ENCODE results near the gene BAIAP3.

The BAIAP3 gene

DNA sequence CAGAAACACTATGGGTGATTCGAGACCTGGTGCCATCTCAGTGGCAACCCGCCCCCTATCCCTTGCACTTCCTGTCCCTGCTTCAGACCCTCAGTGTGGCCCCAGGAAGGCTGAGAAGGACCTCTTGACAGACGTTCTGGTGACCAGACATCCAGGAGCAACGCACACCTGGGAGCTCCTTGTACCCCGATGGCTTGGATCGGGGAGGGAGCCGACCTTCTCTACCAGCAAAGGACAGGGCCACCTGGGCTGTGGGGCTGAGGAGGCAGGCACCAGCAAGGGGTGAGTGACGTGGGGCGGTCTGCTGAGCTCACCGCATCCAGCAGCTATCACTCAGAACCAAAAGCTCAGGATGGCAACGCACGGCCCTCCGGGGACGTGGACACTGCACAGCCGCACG lies 53.9 kb downstream of the BAIAP3 start:
- H3K27ac ChIP-seq (replicated peaks), result no peak overlapping the region
- H3K27me3 ChIP-seq (ENCODE audit: insufficient read depth, poor library complexity, severe bottlenecking), result no peaks in the 10 kb centered on the region
- H3K4me3 ChIP-seq (replicated peaks; ENCODE audit: insufficient read depth, low read length), result no peak overlapping the region
- TF ChIP-seq GABPA (IDR thresholded peaks at IDR 0.05; ENCODE audit: low read depth), result no peak
- TF ChIP-seq, protein P1, sequence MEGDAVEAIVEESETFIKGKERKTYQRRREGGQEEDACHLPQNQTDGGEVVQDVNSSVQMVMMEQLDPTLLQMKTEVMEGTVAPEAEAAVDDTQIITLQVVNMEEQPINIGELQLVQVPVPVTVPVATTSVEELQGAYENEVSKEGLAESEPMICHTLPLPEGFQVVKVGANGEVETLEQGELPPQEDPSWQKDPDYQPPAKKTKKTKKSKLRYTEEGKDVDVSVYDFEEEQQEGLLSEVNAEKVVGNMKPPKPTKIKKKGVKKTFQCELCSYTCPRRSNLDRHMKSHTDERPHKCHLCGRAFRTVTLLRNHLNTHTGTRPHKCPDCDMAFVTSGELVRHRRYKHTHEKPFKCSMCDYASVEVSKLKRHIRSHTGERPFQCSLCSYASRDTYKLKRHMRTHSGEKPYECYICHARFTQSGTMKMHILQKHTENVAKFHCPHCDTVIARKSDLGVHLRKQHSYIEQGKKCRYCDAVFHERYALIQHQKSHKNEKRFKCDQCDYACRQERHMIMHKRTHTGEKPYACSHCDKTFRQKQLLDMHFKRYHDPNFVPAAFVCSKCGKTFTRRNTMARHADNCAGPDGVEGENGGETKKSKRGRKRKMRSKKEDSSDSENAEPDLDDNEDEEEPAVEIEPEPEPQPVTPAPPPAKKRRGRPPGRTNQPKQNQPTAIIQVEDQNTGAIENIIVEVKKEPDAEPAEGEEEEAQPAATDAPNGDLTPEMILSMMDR (IDR thresholded peaks at IDR 0.05; ENCODE audit: insufficient read depth, low read length), result no peak
- TF ChIP-seq, protein P2, sequence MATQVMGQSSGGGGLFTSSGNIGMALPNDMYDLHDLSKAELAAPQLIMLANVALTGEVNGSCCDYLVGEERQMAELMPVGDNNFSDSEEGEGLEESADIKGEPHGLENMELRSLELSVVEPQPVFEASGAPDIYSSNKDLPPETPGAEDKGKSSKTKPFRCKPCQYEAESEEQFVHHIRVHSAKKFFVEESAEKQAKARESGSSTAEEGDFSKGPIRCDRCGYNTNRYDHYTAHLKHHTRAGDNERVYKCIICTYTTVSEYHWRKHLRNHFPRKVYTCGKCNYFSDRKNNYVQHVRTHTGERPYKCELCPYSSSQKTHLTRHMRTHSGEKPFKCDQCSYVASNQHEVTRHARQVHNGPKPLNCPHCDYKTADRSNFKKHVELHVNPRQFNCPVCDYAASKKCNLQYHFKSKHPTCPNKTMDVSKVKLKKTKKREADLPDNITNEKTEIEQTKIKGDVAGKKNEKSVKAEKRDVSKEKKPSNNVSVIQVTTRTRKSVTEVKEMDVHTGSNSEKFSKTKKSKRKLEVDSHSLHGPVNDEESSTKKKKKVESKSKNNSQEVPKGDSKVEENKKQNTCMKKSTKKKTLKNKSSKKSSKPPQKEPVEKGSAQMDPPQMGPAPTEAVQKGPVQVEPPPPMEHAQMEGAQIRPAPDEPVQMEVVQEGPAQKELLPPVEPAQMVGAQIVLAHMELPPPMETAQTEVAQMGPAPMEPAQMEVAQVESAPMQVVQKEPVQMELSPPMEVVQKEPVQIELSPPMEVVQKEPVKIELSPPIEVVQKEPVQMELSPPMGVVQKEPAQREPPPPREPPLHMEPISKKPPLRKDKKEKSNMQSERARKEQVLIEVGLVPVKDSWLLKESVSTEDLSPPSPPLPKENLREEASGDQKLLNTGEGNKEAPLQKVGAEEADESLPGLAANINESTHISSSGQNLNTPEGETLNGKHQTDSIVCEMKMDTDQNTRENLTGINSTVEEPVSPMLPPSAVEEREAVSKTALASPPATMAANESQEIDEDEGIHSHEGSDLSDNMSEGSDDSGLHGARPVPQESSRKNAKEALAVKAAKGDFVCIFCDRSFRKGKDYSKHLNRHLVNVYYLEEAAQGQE (IDR thresholded peaks at IDR 0.05; ENCODE audit: insufficient replicate concordance, low read depth), result no peak
- TF ChIP-seq SPI1 (IDR thresholded peaks at IDR 0.05; ENCODE audit: borderline replicate concordance, low read depth), result no peak
- TF ChIP-seq POLR2AphosphoS5 (IDR thresholded peaks at IDR 0.05; ENCODE audit: low read depth), result no peak
- no peak for DNase-seq (ENCODE audit: low read depth in 1 of 2, low spot score in 1 of 2)

DNA sequence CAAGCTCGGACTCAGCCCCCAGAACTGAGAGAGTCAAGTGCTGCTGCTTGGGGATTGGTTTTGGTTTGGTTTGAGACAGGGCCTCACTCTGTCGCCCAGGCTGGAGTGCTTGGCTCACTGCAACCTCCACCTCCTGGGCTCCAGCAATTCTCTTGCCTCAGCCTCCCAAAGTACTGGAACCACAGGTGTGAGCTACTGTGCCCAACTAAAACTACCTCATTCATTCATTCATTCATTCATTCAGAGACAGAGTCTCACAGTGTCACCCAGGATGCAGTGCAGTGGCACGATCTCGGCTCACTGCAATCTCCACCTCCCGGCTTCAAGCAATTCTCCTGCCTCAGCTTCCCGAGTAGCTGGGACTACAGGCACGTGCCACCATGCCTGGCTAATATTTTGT lies 56.3 kb downstream of the BAIAP3 start:
- H3K27me3 ChIP-seq (ENCODE audit: insufficient read depth, poor library complexity, severe bottlenecking), result no peaks in the 10 kb centered on the region
- TF ChIP-seq SPI1 (IDR thresholded peaks at IDR 0.05; ENCODE audit: borderline replicate concordance, low read depth), result no peak
- TF ChIP-seq GABPA (IDR thresholded peaks at IDR 0.05; ENCODE audit: low read depth), result no peak
- TF ChIP-seq POLR2AphosphoS5 (IDR thresholded peaks at IDR 0.05; ENCODE audit: low read depth), result no peak
- TF ChIP-seq, protein P2 (IDR thresholded peaks at IDR 0.05; ENCODE audit: insufficient replicate concordance, low read depth), result no peak
- TF ChIP-seq, protein P1 (IDR thresholded peaks at IDR 0.05; ENCODE audit: insufficient read depth, low read length), result no peak
- DNase-seq (ENCODE audit: low read depth in 1 of 2, low spot score in 1 of 2), result no peak
- no peak overlapping the region for H3K27ac ChIP-seq (replicated peaks)
- H3K4me3 ChIP-seq (replicated peaks; ENCODE audit: insufficient read depth, low read length), result no peak overlapping the region

DNA sequence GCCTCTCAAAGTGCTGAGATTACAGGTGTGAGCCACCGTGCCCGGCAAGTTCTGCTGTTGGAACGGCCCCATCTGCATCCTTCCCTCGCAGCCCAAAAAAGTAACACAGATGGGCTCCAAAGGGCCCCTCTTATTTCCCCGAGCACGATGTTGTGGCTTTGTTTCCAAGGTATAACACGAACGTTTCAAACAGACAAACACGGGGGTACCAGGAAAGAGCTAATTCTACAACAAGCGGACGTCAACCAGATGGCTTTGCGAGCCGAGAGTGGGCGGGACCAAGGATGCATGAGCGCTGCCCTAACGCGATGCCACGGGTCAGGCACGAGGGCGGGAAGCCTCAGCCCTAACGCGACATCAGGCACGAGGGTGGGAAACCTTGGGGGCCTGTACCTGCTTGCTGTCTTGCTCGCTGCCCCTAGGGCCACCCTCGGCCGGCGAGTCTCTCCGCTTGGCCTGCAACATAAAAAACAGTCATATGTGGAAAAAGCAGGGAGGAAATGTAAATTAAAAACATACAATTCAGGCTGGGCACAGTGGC lies 56.9 kb downstream of the BAIAP3 start:
- no peak for DNase-seq (ENCODE audit: low read depth in 1 of 2, low spot score in 1 of 2)
- TF ChIP-seq, protein P1 (IDR thresholded peaks at IDR 0.05; ENCODE audit: insufficient read depth, low read length), result no peak
- TF ChIP-seq GABPA (IDR thresholded peaks at IDR 0.05; ENCODE audit: low read depth) (no peak), SPI1 (IDR thresholded peaks at IDR 0.05; ENCODE audit: borderline replicate concordance, low read depth) (no peak)
- Histone ChIP-seq H3K4me3 (replicated peaks; ENCODE audit: insufficient read depth, low read length) (no peak overlapping the region), H3K27ac (replicated peaks) (no peak overlapping the region), H3K27me3 (ENCODE audit: insufficient read depth, poor library complexity, severe bottlenecking) (no peaks in the 10 kb centered on the region)

DNA sequence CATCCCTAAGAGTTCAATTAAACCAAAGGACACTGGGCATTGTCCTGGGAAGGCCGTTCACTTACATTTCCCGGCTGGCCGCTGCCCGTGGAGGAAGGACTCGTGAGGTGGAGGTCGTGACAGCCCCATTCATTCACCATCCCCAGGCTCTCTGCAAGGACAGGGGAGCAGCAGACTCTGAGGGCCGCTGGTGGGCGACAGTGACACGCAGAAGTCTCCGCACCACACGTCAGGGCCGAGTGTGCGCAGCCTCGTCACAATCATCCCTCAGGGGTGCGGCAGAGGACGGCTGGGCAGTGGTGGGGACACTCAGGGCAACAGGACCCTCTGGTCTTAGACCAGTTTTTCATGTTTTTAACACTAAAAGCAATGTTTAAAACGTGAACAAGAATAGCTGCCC lies 59.4 kb downstream of the BAIAP3 start:
- H3K4me3 ChIP-seq (replicated peaks; ENCODE audit: insufficient read depth, low read length), result no peak overlapping the region
- DNase-seq (ENCODE audit: low read depth in 1 of 2, low spot score in 1 of 2), result no peak
- TF ChIP-seq SPI1 (IDR thresholded peaks at IDR 0.05; ENCODE audit: borderline replicate concordance, low read depth) (no peak), POLR2AphosphoS5 (IDR thresholded peaks at IDR 0.05; ENCODE audit: low read depth) (no peak), GABPA (IDR thresholded peaks at IDR 0.05; ENCODE audit: low read depth) (no peak)
- TF ChIP-seq, protein P1 (IDR thresholded peaks at IDR 0.05; ENCODE audit: insufficient read depth, low read length), result no peak
- TF ChIP-seq, protein P2 (IDR thresholded peaks at IDR 0.05; ENCODE audit: insufficient replicate concordance, low read depth), result no peak
- H3K27ac ChIP-seq (replicated peaks), result no peak overlapping the region
- H3K27me3 ChIP-seq (ENCODE audit: insufficient read depth, poor library complexity, severe bottlenecking), result no peaks in the 10 kb centered on the region

Data from HL-60 (cell line).